GM21390 (cell line): ENCODE measurements around the gene GALNT13.

Source experiments
- ATAC-seq: cut with Tn5 transposase; IDR thresholded peaks from one replicate; pipeline ENCODE4 v1.9.1; 2021; ENCODE audit not compliant: unreplicated experiment

Gene GALNT13

GRCh38 chr2:153871231-153872221 lies at the start of gene GALNT13:
TSS of gene GALNT13 (plus strand) at chr2:153871922.
- no peak for ATAC-seq

GRCh38 chr2:153823880-153824279 lies 47.8 kb upstream of the GALNT13 start:
- no peak for ATAC-seq

- ATAC-seq = no peak
Observed at GRCh38 chr2:153828335-153828734, 43.4 kb upstream of the GALNT13 start.

- ATAC-seq = no peak
Observed at GRCh38 chr2:153834662-153835061, 37.1 kb upstream of the GALNT13 start.

- ATAC-seq = no peak
Observed at GRCh38 chr2:153858250-153858649, 13.5 kb upstream of the GALNT13 start.

- no peak for ATAC-seq
Observed at GRCh38 chr2:153864022-153864421, 7.7 kb upstream of the GALNT13 start.

GRCh38 chr2:153866595-153866994 lies 5.1 kb upstream of the GALNT13 start:
- ATAC-seq = no peak

- ATAC-seq = no peak
Observed at GRCh38 chr2:153870308-153870707, 1.4 kb upstream of the GALNT13 start.

GRCh38 chr2:153872311-153873051 lies 759 bp downstream of the GALNT13 start:
- no peak for ATAC-seq

- no peak for ATAC-seq
Observed at GRCh38 chr2:153873052-153874048, 1.6 kb downstream of the GALNT13 start.

GRCh38 chr2:153875801-153876466 lies 4.2 kb downstream of the GALNT13 start:
- no peak for ATAC-seq

GRCh38 chr2:153880926-153881325 lies 9.2 kb downstream of the GALNT13 start:
- no peak for ATAC-seq

- no peak for ATAC-seq
Observed at GRCh38 chr2:153886833-153887232, 15.1 kb downstream of the GALNT13 start.

GRCh38 chr2:153890576-153890975 lies 18.9 kb downstream of the GALNT13 start:
- ATAC-seq = no peak

GRCh38 chr2:153891051-153891450 lies 19.3 kb downstream of the GALNT13 start:
- ATAC-seq = no peak

- no peak for ATAC-seq
Observed at GRCh38 chr2:153912798-153913396, 41.2 kb downstream of the GALNT13 start.

- no peak for ATAC-seq
Observed at GRCh38 chr2:153917570-153917969, 45.8 kb downstream of the GALNT13 start.

GRCh38 chr2:153935511-153935910 lies 63.8 kb downstream of the GALNT13 start:
- no peak for ATAC-seq

GRCh38 chr2:153939124-153939796 lies 67.5 kb downstream of the GALNT13 start:
- no peak for ATAC-seq
